Measurements from ENCODE around the gene INPP5D.

INPP5D gene

DNA sequence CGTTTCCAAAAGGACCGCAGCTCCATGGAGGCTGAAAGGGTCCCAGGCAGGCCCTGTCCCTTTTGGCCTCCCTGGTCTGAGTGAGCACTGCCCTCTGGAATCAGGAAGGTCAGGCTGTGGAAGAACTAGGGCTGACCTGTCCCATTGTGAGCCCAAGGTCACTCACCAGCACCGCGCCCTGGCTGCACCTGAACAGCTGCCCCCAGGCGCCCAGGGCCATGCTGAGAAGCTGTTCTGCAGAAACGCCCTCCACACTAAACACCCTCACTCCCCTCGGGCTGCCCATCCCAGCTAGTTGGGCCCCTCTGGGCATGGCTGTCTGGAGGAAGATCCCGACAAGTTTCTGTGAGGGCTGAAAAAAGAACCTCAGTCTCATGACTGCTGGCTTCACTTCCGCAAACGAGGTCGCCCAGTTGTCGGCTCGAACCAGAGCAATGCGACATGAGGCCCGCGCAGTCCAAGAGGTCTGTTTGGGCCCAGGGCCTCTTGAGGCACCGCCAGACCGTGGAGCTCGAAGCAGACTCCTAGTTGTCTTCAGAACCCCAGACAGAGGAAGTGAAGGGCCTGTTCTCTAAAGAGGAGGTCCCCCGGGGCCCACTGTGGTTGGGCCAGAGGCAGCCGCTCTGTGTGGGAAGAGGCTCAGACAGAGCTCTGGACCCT, 64.4 kb downstream of the INPP5D start:
- TF ChIP-seq, protein P1, sequence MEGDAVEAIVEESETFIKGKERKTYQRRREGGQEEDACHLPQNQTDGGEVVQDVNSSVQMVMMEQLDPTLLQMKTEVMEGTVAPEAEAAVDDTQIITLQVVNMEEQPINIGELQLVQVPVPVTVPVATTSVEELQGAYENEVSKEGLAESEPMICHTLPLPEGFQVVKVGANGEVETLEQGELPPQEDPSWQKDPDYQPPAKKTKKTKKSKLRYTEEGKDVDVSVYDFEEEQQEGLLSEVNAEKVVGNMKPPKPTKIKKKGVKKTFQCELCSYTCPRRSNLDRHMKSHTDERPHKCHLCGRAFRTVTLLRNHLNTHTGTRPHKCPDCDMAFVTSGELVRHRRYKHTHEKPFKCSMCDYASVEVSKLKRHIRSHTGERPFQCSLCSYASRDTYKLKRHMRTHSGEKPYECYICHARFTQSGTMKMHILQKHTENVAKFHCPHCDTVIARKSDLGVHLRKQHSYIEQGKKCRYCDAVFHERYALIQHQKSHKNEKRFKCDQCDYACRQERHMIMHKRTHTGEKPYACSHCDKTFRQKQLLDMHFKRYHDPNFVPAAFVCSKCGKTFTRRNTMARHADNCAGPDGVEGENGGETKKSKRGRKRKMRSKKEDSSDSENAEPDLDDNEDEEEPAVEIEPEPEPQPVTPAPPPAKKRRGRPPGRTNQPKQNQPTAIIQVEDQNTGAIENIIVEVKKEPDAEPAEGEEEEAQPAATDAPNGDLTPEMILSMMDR (IDR thresholded peaks at IDR 0.05; ENCODE audit: low read depth, low read length): no peak
- Histone ChIP-seq H3K27me3 (peaks cover 5% of the 10 kb centered on the region; the same call in 1 of the 2 replicates), H3K4me1 (no peaks in the 10 kb centered on the region), H3K9me3 (no peaks in the 10 kb centered on the region; the same call in 1 of the 2 replicates), H3K4me3 (ENCODE audit: low read depth, low read length) (no peak overlapping the region), H3K36me3 (no peaks in the 10 kb centered on the region)
- DNase-seq: no peak

DNA sequence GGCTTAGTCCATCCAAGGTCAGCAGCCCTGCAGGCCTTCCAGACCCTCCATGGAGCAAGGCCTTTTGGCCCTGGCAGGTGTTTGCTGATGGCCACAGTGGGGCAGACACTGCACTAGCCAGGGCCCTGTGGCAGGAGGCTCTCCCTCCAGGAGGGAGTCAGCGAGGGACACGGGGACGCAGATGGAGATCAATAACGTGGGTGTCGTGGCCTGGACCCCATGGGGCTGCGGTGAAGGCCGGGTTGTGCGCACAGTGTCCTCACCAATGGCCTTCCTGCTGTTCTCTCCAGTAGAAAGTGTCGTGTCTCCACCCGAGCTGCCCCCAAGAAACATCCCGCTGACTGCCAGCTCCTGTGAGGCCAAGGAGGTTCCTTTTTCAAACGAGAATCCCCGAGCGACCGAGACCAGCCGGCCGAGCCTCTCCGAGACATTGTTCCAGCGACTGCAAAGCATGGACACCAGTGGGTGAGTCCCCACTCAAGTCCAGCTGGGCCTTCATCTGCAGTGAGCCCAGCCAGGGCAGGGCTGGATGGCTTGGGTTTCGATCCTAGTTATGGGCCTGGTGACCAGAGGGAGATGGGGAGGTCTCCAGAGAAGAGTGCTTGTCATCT, 65.4 kb downstream of the INPP5D start:
- no peaks in the 10 kb centered on the region for H3K4me1 ChIP-seq
- no peak for DNase-seq
- H3K36me3 ChIP-seq: no peaks in the 10 kb centered on the region
- H3K9me3 ChIP-seq: no peaks in the 10 kb centered on the region; the same call in 1 of the 2 replicates
- no peak overlapping the region for H3K4me3 ChIP-seq (ENCODE audit: low read depth, low read length)
- peaks cover 13% of the 10 kb centered on the region for H3K27me3 ChIP-seq
- TF ChIP-seq, protein P1 (IDR thresholded peaks at IDR 0.05; ENCODE audit: low read depth, low read length): no peak

DNA sequence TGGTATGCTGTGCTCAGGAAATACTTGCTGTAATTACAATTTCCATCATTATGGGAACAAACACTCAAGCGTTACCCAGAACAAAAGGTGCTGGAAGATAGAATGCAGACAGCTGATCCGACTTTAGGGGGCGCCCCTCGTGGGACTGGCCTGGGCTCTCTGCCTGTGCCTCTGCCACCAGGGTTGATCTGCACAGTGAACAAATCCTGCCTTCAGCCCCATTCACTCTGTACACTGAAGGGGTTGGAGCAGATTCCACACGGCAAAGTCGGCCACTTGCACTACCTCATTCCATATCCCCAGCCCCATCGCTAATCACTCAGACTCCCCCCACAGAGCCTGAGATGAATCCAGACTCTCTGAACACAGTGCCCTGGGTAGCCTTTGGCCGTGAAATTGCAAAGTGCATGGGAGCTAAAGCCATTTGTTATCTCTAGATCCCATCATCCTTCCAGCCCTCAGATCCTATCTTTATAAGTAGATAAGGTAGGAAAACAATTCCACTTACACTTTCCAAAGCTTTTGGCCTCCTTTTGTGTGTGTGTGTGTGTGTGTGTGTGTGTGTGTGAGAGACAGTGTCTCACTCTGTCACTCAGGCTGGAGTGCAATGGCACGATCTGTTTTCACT, 69.3 kb downstream of the INPP5D start:
- H3K36me3 ChIP-seq: no peaks in the 10 kb centered on the region

DNA sequence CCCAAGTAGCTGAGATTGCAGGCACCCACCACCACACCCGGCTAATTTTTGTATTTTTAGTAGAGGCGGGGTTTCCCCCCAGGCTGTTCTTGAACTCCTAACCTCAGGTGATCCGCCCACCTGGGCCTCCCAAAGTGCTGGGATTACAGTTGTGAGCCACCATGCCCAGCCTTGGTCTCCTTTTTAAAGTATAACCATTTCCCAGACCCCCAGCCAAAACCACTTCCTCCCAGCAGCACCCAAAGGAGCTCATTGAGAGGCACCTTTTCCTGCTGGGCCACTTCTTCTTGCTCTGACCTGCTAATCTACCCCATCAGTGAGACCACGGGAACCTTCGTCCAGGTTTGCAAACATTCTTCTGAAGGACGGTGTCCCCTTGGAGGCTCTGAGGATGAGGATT, 69.9 kb downstream of the INPP5D start:
- Histone ChIP-seq H3K4me1 (no peaks in the 10 kb centered on the region), H3K4me3 (ENCODE audit: low read depth, low read length) (no peak overlapping the region), H3K36me3 (no peaks in the 10 kb centered on the region), H3K9me3 (no peaks in the 10 kb centered on the region; the same call in 1 of the 2 replicates), H3K27me3 (peaks cover 15% of the 10 kb centered on the region)
- DNase-seq: no peak
- TF ChIP-seq, protein P1 (IDR thresholded peaks at IDR 0.05; ENCODE audit: low read depth, low read length): no peak

More for the DNA sequence above, 69.3 kb downstream of the INPP5D start:
- no peak for DNase-seq
- Histone ChIP-seq H3K4me1 (no peaks in the 10 kb centered on the region), H3K27me3 (peaks cover 15% of the 10 kb centered on the region), H3K9me3 (no peaks in the 10 kb centered on the region; the same call in 1 of the 2 replicates), H3K4me3 (ENCODE audit: low read depth, low read length) (no peak overlapping the region)
- TF ChIP-seq, protein P1 (IDR thresholded peaks at IDR 0.05; ENCODE audit: low read depth, low read length): peak; percentile 32; the same call in 1 of the 2 replicates

DNA sequence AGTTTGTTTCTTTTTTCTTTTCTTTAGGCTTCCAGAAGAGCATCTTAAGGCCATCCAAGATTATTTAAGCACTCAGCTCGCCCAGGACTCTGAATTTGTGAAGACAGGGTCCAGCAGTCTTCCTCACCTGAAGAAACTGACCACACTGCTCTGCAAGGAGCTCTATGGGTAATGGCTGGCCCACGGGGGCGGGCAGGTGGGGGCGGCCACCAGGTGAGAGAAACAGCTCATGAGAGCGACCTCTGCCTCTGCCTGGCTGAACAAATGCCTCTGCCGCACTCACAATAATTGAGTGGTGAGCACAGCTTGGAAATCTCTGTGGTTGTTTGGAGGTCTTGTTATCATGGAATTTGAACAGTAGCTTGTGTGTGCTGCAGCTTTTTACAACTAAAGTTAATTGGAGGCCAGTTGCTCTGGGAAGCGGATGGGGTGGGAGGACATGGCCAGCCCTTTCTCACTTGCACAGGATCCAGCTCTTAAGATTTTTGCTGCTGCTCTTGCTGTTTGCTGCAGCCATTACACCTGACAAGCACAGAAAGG, 70.4 kb downstream of the INPP5D start:
- no peak overlapping the region for H3K4me3 ChIP-seq (ENCODE audit: low read depth, low read length)
- H3K9me3 ChIP-seq: no peaks in the 10 kb centered on the region; the same call in 1 of the 2 replicates
- TF ChIP-seq, protein P1 (IDR thresholded peaks at IDR 0.05; ENCODE audit: low read depth, low read length): no peak
- no peaks in the 10 kb centered on the region for H3K36me3 ChIP-seq
- DNase-seq: no peak
- peaks cover 15% of the 10 kb centered on the region for H3K27me3 ChIP-seq
- H3K4me1 ChIP-seq: no peaks in the 10 kb centered on the region

All from BE2C (cell line).